Keratinocyte (primary cell): ENCODE data around the gene APRT. TPM values are rescaled to one million over a fixed set of nuclear protein-coding genes. Genes with fewer than 3 reads are reported as not detected.
"Not testable (repeated sequence)": the region's sequence is repeated elsewhere in the genome, so short reads cannot be mapped to it uniquely, and the experiment has no call there.

Experiments used
- DNase-seq: peaks from one replicate; pipeline ENCODE4 v3.0.0-alpha.2; 2011; ENCODE audit warnings: low read depth, missing footprints, low spot score
- FAIRE-seq: peaks from 2 replicates; lab custom pipeline; 2011; peaks lifted over from hg19 to GRCh38; lab: Jason Lieb, UNC
- H2AFZ ChIP-seq: 2 replicates; pipeline ENCODE4 v1.6.0; 2012; ENCODE audit warnings: low read length, control low read depth, inconsistent platforms; ENCODE audit not compliant: control insufficient read depth
- H3K27ac ChIP-seq: 2 replicates; pipeline ENCODE4 v1.5.1; 2011; ENCODE audit warnings: low read length; ENCODE audit not compliant: control insufficient read depth, insufficient read depth
- H3K27me3 ChIP-seq: 3 replicates; pipeline ENCODE4 v1.6.0; 2011; ENCODE audit warnings: low read length; ENCODE audit not compliant: control insufficient read depth, insufficient read depth; ENCODE audit errors: extremely low read depth
- H3K36me3 ChIP-seq, 2 experiments: 2 replicates in 1 of 2; 3 replicates in 1 of 2; pipeline ENCODE4 v1.5.1; 2011; ENCODE audit warnings: low read length in 2 of 2, mild to moderate bottlenecking in 1 of 2; ENCODE audit not compliant: control insufficient read depth in 2 of 2, insufficient read depth in 2 of 2; ENCODE audit errors: extremely low read depth in 1 of 2
- H3K4me1 ChIP-seq: 3 replicates; pipeline ENCODE4 v1.5.1; 2011; ENCODE audit warnings: low read length; ENCODE audit not compliant: control insufficient read depth, insufficient read depth; ENCODE audit errors: extremely low read depth
- H3K4me2 ChIP-seq: 3 replicates; pipeline ENCODE4 v1.6.0; 2011; ENCODE audit warnings: low read depth, low read length; ENCODE audit not compliant: control insufficient read depth, insufficient read depth; ENCODE audit errors: extremely low read depth
- H3K4me3 ChIP-seq, 3 experiments: fragments of 200-600 bp in 1 of 3; sonication (generic) in 1 of 3; 2 replicates in 2 of 3; 3 replicates in 1 of 3; pipeline ENCODE4 v1.5.1; 2011 to 2016; ENCODE audit warnings: low read length in 3 of 3, mild to moderate bottlenecking in 3 of 3, control low read depth in 2 of 3, inconsistent platforms in 1 of 3, low read depth in 1 of 3, mixed read lengths in 1 of 3, mixed run types in 1 of 3, moderate library complexity in 1 of 3; ENCODE audit not compliant: control insufficient read depth in 2 of 3, insufficient read depth in 2 of 3; ENCODE audit errors: extremely low read depth in 1 of 3
- H3K79me2 ChIP-seq: 2 replicates; pipeline ENCODE4 v1.6.0; 2012; ENCODE audit warnings: low read length; ENCODE audit not compliant: control insufficient read depth, insufficient read depth
- H3K9ac ChIP-seq: 3 replicates; pipeline ENCODE4 v1.6.0; 2011; ENCODE audit warnings: low read length; ENCODE audit not compliant: control insufficient read depth, insufficient read depth; ENCODE audit errors: extremely low read depth
- H3K9me1 ChIP-seq: 3 replicates; pipeline ENCODE4 v1.6.0; 2011; ENCODE audit warnings: low read length; ENCODE audit not compliant: control insufficient read depth, insufficient read depth; ENCODE audit errors: extremely low read depth
- H3K9me3 ChIP-seq: 2 replicates; pipeline ENCODE4 v1.5.1; 2012; ENCODE audit warnings: low read depth, low read length; ENCODE audit not compliant: control insufficient read depth
- H4K20me1 ChIP-seq: 3 replicates; pipeline ENCODE4 v1.6.0; 2011; ENCODE audit warnings: low read length; ENCODE audit not compliant: control insufficient read depth, insufficient read depth; ENCODE audit errors: extremely low read depth
- EZH2 ChIP-seq: IDR thresholded peaks from one replicate; pipeline ENCODE4 v1.6.1; 2012; ENCODE audit warnings: inconsistent platforms, mild to moderate bottlenecking, low read length, moderate library complexity
- dilution Hi-C: fragments of 300-500 bp; cut with MboI; formaldehyde crosslinking; loops from one replicate; pipeline ENCODE4 v1.7.0; 2020; ENCODE audit warnings: low sequenced_read_pairs; ENCODE audit not compliant: extremely low pct_ligation_motif_present
- polyA plus RNA-seq, 5 experiments: library from polyadenylated mRNA; depleted of rRNA in 3 of 5; stranded (reverse) in 3 of 5; stranded (forward) in 1 of 5; unstranded in 1 of 5; fragments of >200 nt; gene quantifications; 1 replicate in 1 of 5; 2 replicates in 3 of 5; 3 replicates in 1 of 5; pipeline versions ENCODE4 v1.2.1 to v1.2.3, GENCODE V29; 2011 to 2012; ENCODE audit warnings: missing spikeins in 2 of 5, low read depth in 1 of 5, low replicate concordance in 1 of 5
- TF ChIP-seq, protein P1 (sequence below), 3 experiments: IDR thresholded peaks in 1 of 3; conservative IDR thresholded peaks in 1 of 3; optimal IDR thresholded peaks in 1 of 3; 2 replicates in 2 of 3; 3 replicates in 1 of 3; pipeline versions ENCODE3 to v1.5.1; 2011; ENCODE audit warnings: low read length in 3 of 3, mild to moderate bottlenecking in 3 of 3, moderate library complexity in 2 of 3, control low read depth in 1 of 3, inconsistent platforms in 1 of 3; ENCODE audit not compliant: insufficient read depth in 2 of 3; ENCODE audit errors: extremely low read depth in 1 of 3

Gene APRT
- polyA plus RNA-seq, 1 donor (not counting 4 experiments of a cell fraction or from before 2014, with no cell fraction given): 106 TPM

DNA sequence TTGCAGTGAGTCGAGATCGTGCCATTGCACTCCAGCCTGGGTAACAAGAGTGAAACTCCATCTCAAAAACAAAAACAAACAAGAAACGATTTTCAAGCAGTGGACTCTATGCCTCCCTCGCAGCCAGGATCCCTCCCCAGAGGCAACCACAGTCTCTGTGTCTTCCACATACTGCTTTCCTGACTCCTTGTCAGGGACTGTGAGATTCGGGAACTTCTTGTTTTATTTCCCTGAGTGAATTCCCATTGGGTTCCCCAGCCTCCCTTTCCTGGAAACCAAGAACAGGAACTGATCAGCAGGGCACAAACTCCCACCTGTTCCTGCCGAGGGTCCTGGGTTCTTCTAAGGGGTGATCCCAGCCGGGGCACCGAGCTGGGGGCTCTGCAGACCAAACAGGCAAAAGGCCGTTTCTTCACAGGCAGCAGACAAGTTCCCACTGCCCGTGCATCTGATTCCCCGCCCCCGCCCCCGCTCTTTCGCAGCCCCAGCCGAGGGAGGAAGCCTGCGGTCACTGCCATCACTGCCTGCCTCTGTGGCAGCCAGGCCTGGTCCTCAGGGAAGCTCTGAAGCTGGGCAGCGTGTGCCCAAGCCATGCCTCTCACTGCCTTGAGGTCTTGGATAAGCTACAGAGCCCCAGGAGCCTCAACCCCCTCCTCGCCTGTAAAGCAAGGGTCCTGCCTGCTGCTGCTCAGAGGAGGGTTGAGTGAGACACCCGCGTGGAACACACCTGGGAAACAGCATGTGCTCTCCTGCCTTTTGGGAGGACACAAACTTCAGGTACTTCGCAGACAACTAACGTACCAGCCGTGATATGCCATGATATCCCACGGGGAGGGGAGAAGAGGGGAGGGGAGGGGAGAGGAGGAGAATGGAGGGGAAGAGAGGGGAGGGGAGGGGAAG lies 21.2 kb downstream of the APRT start:
- H3K27me3 ChIP-seq: peaks cover 25% of the 10 kb centered on the region
- dilution Hi-C loops: no loop called here
- H3K9ac ChIP-seq: no peak overlapping the region
- H3K4me2 ChIP-seq: no peak overlapping the region
- H3K4me1 ChIP-seq: no peaks in the 10 kb centered on the region
- no peaks in the 10 kb centered on the region for H3K79me2 ChIP-seq
- H3K27ac ChIP-seq: no peak overlapping the region
- no peak overlapping the region for H3K4me3 ChIP-seq
- DNase-seq (no peak), FAIRE-seq (no peak)
- H4K20me1 ChIP-seq: no peaks in the 10 kb centered on the region
- TF ChIP-seq EZH2: no peak
- TF ChIP-seq, protein P1, sequence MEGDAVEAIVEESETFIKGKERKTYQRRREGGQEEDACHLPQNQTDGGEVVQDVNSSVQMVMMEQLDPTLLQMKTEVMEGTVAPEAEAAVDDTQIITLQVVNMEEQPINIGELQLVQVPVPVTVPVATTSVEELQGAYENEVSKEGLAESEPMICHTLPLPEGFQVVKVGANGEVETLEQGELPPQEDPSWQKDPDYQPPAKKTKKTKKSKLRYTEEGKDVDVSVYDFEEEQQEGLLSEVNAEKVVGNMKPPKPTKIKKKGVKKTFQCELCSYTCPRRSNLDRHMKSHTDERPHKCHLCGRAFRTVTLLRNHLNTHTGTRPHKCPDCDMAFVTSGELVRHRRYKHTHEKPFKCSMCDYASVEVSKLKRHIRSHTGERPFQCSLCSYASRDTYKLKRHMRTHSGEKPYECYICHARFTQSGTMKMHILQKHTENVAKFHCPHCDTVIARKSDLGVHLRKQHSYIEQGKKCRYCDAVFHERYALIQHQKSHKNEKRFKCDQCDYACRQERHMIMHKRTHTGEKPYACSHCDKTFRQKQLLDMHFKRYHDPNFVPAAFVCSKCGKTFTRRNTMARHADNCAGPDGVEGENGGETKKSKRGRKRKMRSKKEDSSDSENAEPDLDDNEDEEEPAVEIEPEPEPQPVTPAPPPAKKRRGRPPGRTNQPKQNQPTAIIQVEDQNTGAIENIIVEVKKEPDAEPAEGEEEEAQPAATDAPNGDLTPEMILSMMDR (optimal IDR thresholded peaks at IDR 0.05 in 1 of 3, IDR thresholded peaks at IDR 0.05 in 1 of 3, conservative IDR thresholded peaks at IDR 0.05 in 1 of 3; ENCODE audit: extremely low read depth in 1 of 3, insufficient read depth in 2 of 3, low read length in 3 of 3): no peak
- H2AFZ ChIP-seq: no peak overlapping the region
- H3K36me3 ChIP-seq: no peaks in the 10 kb centered on the region
- no peaks in the 10 kb centered on the region for H3K9me1 ChIP-seq
- no peaks in the 10 kb centered on the region for H3K9me3 ChIP-seq

DNA sequence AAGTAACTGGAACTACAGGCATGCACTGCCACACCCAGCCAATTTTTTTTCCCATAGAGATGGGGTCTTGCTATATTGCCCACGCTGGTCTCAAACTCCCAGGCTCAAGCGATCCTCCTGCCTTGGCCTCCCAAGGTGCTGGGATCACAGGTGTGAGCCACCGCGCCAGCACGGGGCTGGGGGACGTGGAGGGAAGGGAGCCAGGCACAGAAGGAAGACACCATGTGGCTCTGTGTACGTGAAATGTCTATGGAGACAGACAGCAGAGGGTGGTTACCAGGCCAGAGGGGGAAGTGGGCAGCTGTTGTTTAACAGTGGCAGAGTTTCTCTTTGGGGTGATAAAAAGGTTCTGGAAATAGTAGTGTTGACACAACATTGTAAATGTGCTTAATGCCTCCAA lies 22.1 kb downstream of the APRT start:
- H3K9ac ChIP-seq: no peak overlapping the region
- H3K36me3 ChIP-seq: no peaks in the 10 kb centered on the region
- H3K79me2 ChIP-seq: peaks cover 3% of the 10 kb centered on the region
- no peak overlapping the region for H3K4me2 ChIP-seq
- no peaks in the 10 kb centered on the region for H3K4me1 ChIP-seq
- no peak overlapping the region for H2AFZ ChIP-seq
- H3K27ac ChIP-seq: no peak overlapping the region
- no peak overlapping the region for H3K4me3 ChIP-seq
- no peaks in the 10 kb centered on the region for H4K20me1 ChIP-seq
- no peak for DNase-seq
- no peak for TF ChIP-seq EZH2
- TF ChIP-seq, protein P1 (optimal IDR thresholded peaks at IDR 0.05 in 1 of 3, IDR thresholded peaks at IDR 0.05 in 1 of 3, conservative IDR thresholded peaks at IDR 0.05 in 1 of 3; ENCODE audit: extremely low read depth in 1 of 3, insufficient read depth in 2 of 3, low read length in 3 of 3): no peak
- dilution Hi-C loops: no loop called here
- FAIRE-seq: no peak
- H3K9me1 ChIP-seq: no peaks in the 10 kb centered on the region
- H3K9me3 ChIP-seq: no peaks in the 10 kb centered on the region
- peaks cover 25% of the 10 kb centered on the region for H3K27me3 ChIP-seq

DNA sequence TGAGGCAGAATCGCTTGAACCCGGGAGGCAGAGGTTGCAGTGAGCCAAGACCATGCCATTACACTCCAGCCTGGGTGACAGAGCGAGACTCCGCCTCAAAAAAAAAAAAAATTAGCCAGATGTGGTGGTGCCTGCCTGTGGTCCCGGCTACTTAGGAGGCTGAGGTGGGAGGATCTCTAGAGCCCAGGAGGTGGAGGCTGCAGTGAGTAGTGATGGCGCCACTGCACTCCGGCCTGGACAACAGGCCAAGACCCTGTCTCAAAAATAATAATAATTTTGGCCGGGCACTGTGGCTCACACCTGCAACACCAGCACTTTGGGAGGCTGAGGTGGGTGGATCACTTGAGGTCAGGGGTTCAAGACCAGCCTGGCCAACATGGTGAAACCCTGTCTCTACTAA lies 23.0 kb downstream of the APRT start:
- H3K4me2 ChIP-seq, H3K36me3 ChIP-seq, H3K9me1 ChIP-seq, H3K4me1 ChIP-seq, H3K4me3 ChIP-seq, H4K20me1 ChIP-seq, DNase-seq, H3K9ac ChIP-seq, H2AFZ ChIP-seq, dilution Hi-C loops, H3K27ac ChIP-seq, FAIRE-seq, H3K9me3 ChIP-seq: not testable (repeated sequence)
- Histone ChIP-seq H3K79me2 (peaks cover 11% of the 10 kb centered on the region), H3K27me3 (peaks cover 25% of the 10 kb centered on the region)
